ENCODE data around the gene SPDYE8. TPM values are rescaled to one million over a fixed set of nuclear protein-coding genes. Genes with fewer than 3 reads are reported as not detected.
"Not testable (repeated sequence)": the region's sequence is repeated elsewhere in the genome, so short reads cannot be mapped to it uniquely, and the experiment has no call there.

SPDYE8 gene
- total RNA-seq, 2 experiments from 2014 or later = not detected

- H3K27ac Mint-ChIP-seq; DNase-seq; POLR2A ChIA-PET; intact Hi-C loops (cut with micrococcal nuclease); H3K27me3 Mint-ChIP-seq; H3K4me1 Mint-ChIP-seq (ENCODE audit: low read depth); CTCF ChIA-PET; H3K36me3 Mint-ChIP-seq; H3K9me3 Mint-ChIP-seq; H3K4me3 Mint-ChIP-seq: not testable (repeated sequence)
Observed at GRCh38 chr7:72975656-72976286, 53.8 kb downstream of the SPDYE8 start.

- DNase-seq; H3K27me3 Mint-ChIP-seq; intact Hi-C loops (cut with micrococcal nuclease); H3K4me3 Mint-ChIP-seq; POLR2A ChIA-PET; H3K4me1 Mint-ChIP-seq (ENCODE audit: low read depth); H3K36me3 Mint-ChIP-seq; H3K27ac Mint-ChIP-seq; CTCF ChIA-PET; H3K9me3 Mint-ChIP-seq: not testable (repeated sequence)
Observed at GRCh38 chr7:72974781-72975180, 54.8 kb downstream of the SPDYE8 start.

- H3K4me3 Mint-ChIP-seq; H3K4me1 Mint-ChIP-seq (ENCODE audit: low read depth); H3K36me3 Mint-ChIP-seq; H3K27ac Mint-ChIP-seq; H3K9me3 Mint-ChIP-seq; CTCF ChIA-PET; POLR2A ChIA-PET; DNase-seq; H3K27me3 Mint-ChIP-seq; intact Hi-C loops (cut with micrococcal nuclease): not testable (repeated sequence)
Observed at GRCh38 chr7:72971505-72971904, 58.1 kb downstream of the SPDYE8 start.

Other genes with a start within 250 kb of the SPDYE8 start
- 1 to 10 TPM; 2.9 to 3.8 TPM for gene TYW1B, start 201.6 kb downstream of the SPDYE8 start, total RNA-seq
- gene POM121, start 104.7 kb downstream of the SPDYE8 start, total RNA-seq = 10 to 100 TPM; 46.4 to 49.5 TPM
- 1 to 10 TPM in 1 of 2 experiments, under 1 TPM in 1; 0.63 to 1.1 TPM for gene TRIM74, start 60.3 kb downstream of the SPDYE8 start, total RNA-seq
- not detected for gene SPDYE11, start 28.1 kb upstream of the SPDYE8 start, total RNA-seq
- gene SPDYE9, start 56.3 kb upstream of the SPDYE8 start, total RNA-seq = not detected

All from activated CD4-positive, alpha-beta memory T cell treated with anti-CD3 and anti-CD28 coated beads for 36 hours (primary cell).